CD14-positive monocyte (primary cell): Measurements from ENCODE around the gene MACROD2. TPM values are rescaled to one million over a fixed set of nuclear protein-coding genes. Genes with fewer than 3 reads are reported as not detected.

Experiments
- DNase-seq, 3 donors: peaks; one replicate each; pipeline ENCODE4 v3.0.0-alpha.2; 2011 to 2022
- H2AFZ ChIP-seq: 2 replicates; pipeline ENCODE4 v1.6.0; 2012; ENCODE audit warnings: mild to moderate bottlenecking, low read depth, low read length, inconsistent platforms; ENCODE audit not compliant: insufficient read depth, poor library complexity, severe bottlenecking
- H3K27ac ChIP-seq, 2 donors: 1 replicate in 1 of 2; 2 replicates in 1 of 2; pipeline ENCODE4 v1.5.1; 2012 to 2013; ENCODE audit warnings: low read length in 2 of 2, control low read depth in 1 of 2, inconsistent platforms in 1 of 2, low read depth in 1 of 2, mild to moderate bottlenecking in 1 of 2
- H3K27me3 ChIP-seq, 2 donors: one replicate each; pipeline versions ENCODE4 v1.6.0 to v1.6.1; 2011 to 2013; ENCODE audit warnings: low read length in 2 of 2; ENCODE audit not compliant: control insufficient read depth in 2 of 2, insufficient read depth in 2 of 2
- H3K36me3 ChIP-seq, 2 donors: replicated peaks in 1 of 2; 1 replicate in 1 of 2; 2 replicates in 1 of 2; pipeline versions ENCODE4 v1.5.1 to v1.6.1; 2012 to 2013; ENCODE audit warnings: low read length in 2 of 2, control low read depth in 1 of 2, inconsistent platforms in 1 of 2, mild to moderate bottlenecking in 1 of 2; ENCODE audit not compliant: insufficient read depth in 2 of 2, control insufficient read depth in 1 of 2
- H3K4me1 ChIP-seq, 2 donors: 1 replicate in 1 of 2; 2 replicates in 1 of 2; pipeline versions ENCODE4 v1.5.1 to v1.6.1; 2012 to 2013; ENCODE audit warnings: low read length in 2 of 2, control low read depth in 1 of 2, inconsistent platforms in 1 of 2, mild to moderate bottlenecking in 1 of 2, moderate library complexity in 1 of 2; ENCODE audit not compliant: insufficient read depth in 2 of 2, control insufficient read depth in 1 of 2
- H3K4me2 ChIP-seq: replicated peaks from 2 replicates; pipeline ENCODE3; 2012; ENCODE audit warnings: low read length, moderate library complexity, mild to moderate bottlenecking; ENCODE audit not compliant: poor library complexity, severe bottlenecking; ENCODE audit errors: extremely low read depth
- H3K4me3 ChIP-seq, 3 experiments: fragments of 200-600 bp in 1 of 3; sonication (generic) in 1 of 3; replicated peaks in 1 of 3; 1 replicate in 2 of 3; 2 replicates in 1 of 3; pipeline ENCODE4 v1.5.1; 2011 to 2013; ENCODE audit warnings: low read length in 3 of 3, mild to moderate bottlenecking in 3 of 3, control low read depth in 2 of 3, low read depth in 2 of 3, inconsistent platforms in 1 of 3, moderate library complexity in 1 of 3
- H3K79me2 ChIP-seq: 2 replicates; pipeline ENCODE4 v1.6.0; 2012; ENCODE audit warnings: mild to moderate bottlenecking, control low read depth, inconsistent platforms, low read length, moderate library complexity; ENCODE audit not compliant: insufficient read depth
- H3K9ac ChIP-seq: 2 replicates; pipeline ENCODE4 v1.6.0; 2017; ENCODE audit warnings: low read length, mild to moderate bottlenecking; ENCODE audit not compliant: insufficient read depth, poor library complexity, severe bottlenecking
- H3K9me3 ChIP-seq, 2 donors: replicated peaks in 1 of 2; 1 replicate in 1 of 2; 2 replicates in 1 of 2; pipeline versions ENCODE4 v1.5.1 to v1.6.1; 2012 to 2013; ENCODE audit warnings: low read length in 2 of 2, control low read depth in 1 of 2; ENCODE audit not compliant: control insufficient read depth in 1 of 2, insufficient read depth in 1 of 2
- H4K20me1 ChIP-seq: 2 replicates; pipeline ENCODE4 v1.6.0; 2012; ENCODE audit warnings: mild to moderate bottlenecking, low read length, control low read depth, moderate library complexity; ENCODE audit not compliant: insufficient read depth
- H3K27ac Mint-ChIP-seq, 7 donors: one replicate each; pipeline ENCODE4 v1.8.0; 2020; ENCODE audit warnings: mild to moderate bottlenecking in 7 of 7, mixed read lengths in 7 of 7, moderate library complexity in 6 of 7, inconsistent platforms in 2 of 7
- H3K27me3 Mint-ChIP-seq, 3 donors: one replicate each; pipeline ENCODE4 v1.8.0; 2021 to 2022; ENCODE audit warnings: low read depth in 3 of 3, mild to moderate bottlenecking in 3 of 3, mixed read lengths in 3 of 3, moderate library complexity in 3 of 3, inconsistent platforms in 1 of 3
- H3K36me3 Mint-ChIP-seq, 2 donors: one replicate each; pipeline ENCODE4 v1.8.0; 2020; ENCODE audit warnings: mixed read lengths in 2 of 2, inconsistent platforms in 1 of 2, mild to moderate bottlenecking in 1 of 2
- H3K4me1 Mint-ChIP-seq: one replicate; pipeline ENCODE4 v1.8.0; 2020; ENCODE audit warnings: mild to moderate bottlenecking, mixed read lengths
- H3K4me3 Mint-ChIP-seq, 2 donors: one replicate each; pipeline ENCODE4 v1.8.0; 2020; ENCODE audit warnings: mild to moderate bottlenecking in 2 of 2, mixed read lengths in 2 of 2, moderate library complexity in 1 of 2
- H3K9me3 Mint-ChIP-seq, 7 donors: one replicate each; pipeline ENCODE4 v1.8.0; 2020 to 2022; ENCODE audit warnings: mixed read lengths in 7 of 7, mild to moderate bottlenecking in 6 of 7, moderate library complexity in 6 of 7, inconsistent platforms in 2 of 7
- WGBS: methylation state at CpG from one replicate; pipeline ENCODE4 v1.1.5; 2013; ENCODE audit warnings: missing lambda C conversion rate; ENCODE audit not compliant: insufficient coverage; 5-methylcytosine and 5-hydroxymethylcytosine counted together
- intact Hi-C, 2 donors: fragments of 100-400 bp; cut with micrococcal nuclease; formaldehyde crosslinking; loops; one replicate each; pipeline versions ENCODE4 v1.15.0 to v1.15.1; 2023
- polyA plus RNA-seq, 3 donors: library from polyadenylated mRNA; depleted of rRNA in 1 of 3; unstranded in 2 of 3; stranded (reverse) in 1 of 3; fragments of 300-500 nt in 2 of 3; fragments of >200 nt in 1 of 3; fragmentation: Illumina TruSeq in 2 of 3; gene quantifications; 1 replicate in 2 of 3; 2 replicates in 1 of 3; pipeline ENCODE4 v1.2.3, GENCODE V29; 2012 to 2021
- TF ChIP-seq, protein P1 (sequence below): fragments of 200-600 bp; IDR thresholded peaks from one replicate; pipeline ENCODE4 v1.8.0; 2022; ENCODE audit warnings: antibody characterized with exemption, mild to moderate bottlenecking

MACROD2 gene
- polyA plus RNA-seq, 3 donors = 0.23 TPM; not detected in 2

DNA sequence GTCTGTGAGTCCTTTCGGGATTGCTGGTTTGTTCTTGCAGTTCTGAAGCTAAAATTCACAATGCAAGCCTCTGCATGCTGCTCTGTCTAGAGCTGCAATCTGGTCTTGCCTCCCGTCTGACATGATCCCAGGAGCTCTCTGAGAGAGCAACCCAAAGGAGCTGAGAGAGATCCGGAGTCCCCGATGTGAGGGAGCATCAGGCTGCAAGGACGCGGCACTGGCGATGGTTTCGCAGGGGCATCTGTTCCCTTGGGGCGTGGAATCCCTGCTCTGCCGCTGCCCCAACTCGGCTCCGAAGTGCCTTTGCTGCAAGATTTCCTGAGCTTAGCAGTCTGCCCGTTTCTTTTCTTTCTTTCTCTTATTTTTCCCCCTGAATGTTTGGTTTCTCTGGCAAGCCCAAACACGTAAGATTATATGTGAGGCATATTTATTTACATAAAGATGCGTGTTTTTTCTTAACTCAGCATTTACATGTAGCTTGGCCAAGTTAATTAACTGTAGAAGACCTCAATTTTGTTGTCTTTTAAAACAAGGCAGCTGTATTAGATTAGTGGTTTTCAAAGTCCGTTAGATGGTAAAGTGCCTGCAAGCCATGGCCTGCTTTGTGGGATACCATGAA lies 1704.9 kb downstream of the MACROD2 start:
- Mint-ChIP-seq H3K4me1 (no peaks in the 10 kb centered on the region), H3K27ac (no peak overlapping the region), H3K9me3 (peaks cover 0 to 12% (median 3%) of the 10 kb centered on the region in 7 donors), H3K27me3 (no peaks in the 10 kb centered on the region), H3K4me3 (no peak overlapping the region), H3K36me3 (no peaks in the 10 kb centered on the region)
- intact Hi-C loops = no loop called here
- Histone ChIP-seq H3K4me3 (no peak overlapping the region), H3K27ac (no peak overlapping the region), H3K9me3 (peaks cover 0 to 7% of the 10 kb centered on the region in 2 donors), H3K4me2 (no peak overlapping the region), H2AFZ (no peak overlapping the region), H3K9ac (no peak overlapping the region), H3K27me3 (no peaks in the 10 kb centered on the region), H3K36me3 (no peaks in the 10 kb centered on the region), H4K20me1 (no peaks in the 10 kb centered on the region), H3K4me1 (no peaks in the 10 kb centered on the region), H3K79me2 (no peaks in the 10 kb centered on the region)
- TF ChIP-seq, protein P1, sequence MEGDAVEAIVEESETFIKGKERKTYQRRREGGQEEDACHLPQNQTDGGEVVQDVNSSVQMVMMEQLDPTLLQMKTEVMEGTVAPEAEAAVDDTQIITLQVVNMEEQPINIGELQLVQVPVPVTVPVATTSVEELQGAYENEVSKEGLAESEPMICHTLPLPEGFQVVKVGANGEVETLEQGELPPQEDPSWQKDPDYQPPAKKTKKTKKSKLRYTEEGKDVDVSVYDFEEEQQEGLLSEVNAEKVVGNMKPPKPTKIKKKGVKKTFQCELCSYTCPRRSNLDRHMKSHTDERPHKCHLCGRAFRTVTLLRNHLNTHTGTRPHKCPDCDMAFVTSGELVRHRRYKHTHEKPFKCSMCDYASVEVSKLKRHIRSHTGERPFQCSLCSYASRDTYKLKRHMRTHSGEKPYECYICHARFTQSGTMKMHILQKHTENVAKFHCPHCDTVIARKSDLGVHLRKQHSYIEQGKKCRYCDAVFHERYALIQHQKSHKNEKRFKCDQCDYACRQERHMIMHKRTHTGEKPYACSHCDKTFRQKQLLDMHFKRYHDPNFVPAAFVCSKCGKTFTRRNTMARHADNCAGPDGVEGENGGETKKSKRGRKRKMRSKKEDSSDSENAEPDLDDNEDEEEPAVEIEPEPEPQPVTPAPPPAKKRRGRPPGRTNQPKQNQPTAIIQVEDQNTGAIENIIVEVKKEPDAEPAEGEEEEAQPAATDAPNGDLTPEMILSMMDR = no peak
- DNase-seq = no peak
- 91% methylated on average over 10 of the region's 16 CpGs for WGBS

DNA sequence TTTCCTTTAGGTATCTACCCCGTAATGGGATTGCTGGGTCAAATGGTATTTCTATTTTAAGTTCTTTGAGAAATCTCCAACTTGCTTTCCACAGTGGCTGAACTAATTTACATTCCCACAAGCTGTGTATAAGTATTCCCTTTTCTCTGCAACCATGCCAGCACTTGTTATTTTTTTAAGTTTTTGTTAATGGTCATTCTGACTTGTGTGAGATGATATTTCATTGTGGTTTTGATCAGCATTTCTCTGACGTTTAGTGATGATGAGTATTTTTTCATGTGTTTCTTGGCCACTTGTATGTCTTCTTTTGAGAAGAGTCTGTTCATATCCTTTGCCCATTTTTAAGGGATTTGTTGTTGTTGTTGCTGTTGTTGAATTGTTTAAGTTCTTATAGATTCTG lies 1706.8 kb downstream of the MACROD2 start:
- H3K27ac ChIP-seq = no peak overlapping the region
- no peaks in the 10 kb centered on the region for H4K20me1 ChIP-seq
- Mint-ChIP-seq H3K4me1 (no peaks in the 10 kb centered on the region), H3K27ac (no peak overlapping the region), H3K27me3 (no peaks in the 10 kb centered on the region), H3K4me3 (no peak overlapping the region), H3K9me3 (peaks cover 2 to 9% (median 3%) of the 10 kb centered on the region in 7 donors), H3K36me3 (no peaks in the 10 kb centered on the region)
- TF ChIP-seq, protein P1 = no peak
- no peaks in the 10 kb centered on the region for H3K27me3 ChIP-seq
- no peak overlapping the region for H2AFZ ChIP-seq
- no peaks in the 10 kb centered on the region for H3K36me3 ChIP-seq
- whole genome bisulfite sequencing = 50% methylated on average over 1 of the region's 2 CpGs
- no peak overlapping the region for H3K4me3 ChIP-seq
- intact Hi-C loops = no loop called here
- no peak overlapping the region for H3K9ac ChIP-seq
- H3K4me2 ChIP-seq = no peak overlapping the region
- no peak for DNase-seq
- peaks cover 0 to 7% of the 10 kb centered on the region in 2 donors for H3K9me3 ChIP-seq
- no peaks in the 10 kb centered on the region for H3K4me1 ChIP-seq
- no peaks in the 10 kb centered on the region for H3K79me2 ChIP-seq
